ENCODE measurements around the gene HS3ST4.

HS3ST4 gene

GRCh38 chr16:25888868-25889267 is 197.1 kb downstream of the HS3ST4 start:
- no peak for TF ChIP-seq CTCF (IDR thresholded peaks at IDR 0.05)
- TF ChIP-seq ZFX (IDR thresholded peaks at IDR 0.05; ENCODE audit: borderline replicate concordance), result no peak
- H3K27ac ChIP-seq, result no peak overlapping the region

GRCh38 chr16:25893332-25893731 is 201.6 kb downstream of the HS3ST4 start:
- H3K27ac ChIP-seq, result no peak overlapping the region
- TF ChIP-seq CTCF (IDR thresholded peaks at IDR 0.05), result no peak
- no peak for TF ChIP-seq ZFX (IDR thresholded peaks at IDR 0.05; ENCODE audit: borderline replicate concordance)

GRCh38 chr16:25894093-25894492 is 202.3 kb downstream of the HS3ST4 start:
- TF ChIP-seq CTCF (IDR thresholded peaks at IDR 0.05), result no peak
- TF ChIP-seq ZFX (IDR thresholded peaks at IDR 0.05; ENCODE audit: borderline replicate concordance), result no peak
- no peak overlapping the region for H3K27ac ChIP-seq

GRCh38 chr16:25895380-25895779 is 203.6 kb downstream of the HS3ST4 start:
- no peak for TF ChIP-seq CTCF (IDR thresholded peaks at IDR 0.05)
- TF ChIP-seq ZFX (IDR thresholded peaks at IDR 0.05; ENCODE audit: borderline replicate concordance), result no peak
- no peak overlapping the region for H3K27ac ChIP-seq

- TF ChIP-seq CTCF (IDR thresholded peaks at IDR 0.05), result no peak
- no peak for TF ChIP-seq ZFX (IDR thresholded peaks at IDR 0.05; ENCODE audit: borderline replicate concordance)
- H3K27ac ChIP-seq, result no peak overlapping the region
Observed at GRCh38 chr16:25896411-25896810, 204.7 kb downstream of the HS3ST4 start.

- TF ChIP-seq ZFX (IDR thresholded peaks at IDR 0.05; ENCODE audit: borderline replicate concordance) (no peak), CTCF (IDR thresholded peaks at IDR 0.05) (no peak)
Observed at GRCh38 chr16:25897702-25898101, 205.9 kb downstream of the HS3ST4 start.

GRCh38 chr16:25905810-25906209 is 214.1 kb downstream of the HS3ST4 start:
- no peak overlapping the region for H3K27ac ChIP-seq

More at GRCh38 chr16:25897702-25898101, 205.9 kb downstream of the HS3ST4 start:
- no peak overlapping the region for H3K27ac ChIP-seq

More at GRCh38 chr16:25905810-25906209, 214.1 kb downstream of the HS3ST4 start:
- TF ChIP-seq ZFX (IDR thresholded peaks at IDR 0.05; ENCODE audit: borderline replicate concordance) (no peak), CTCF (IDR thresholded peaks at IDR 0.05) (no peak)
